ENCODE data around the gene PPP4R4. TPM values are rescaled to one million over a fixed set of nuclear protein-coding genes. Genes with fewer than 3 reads are reported as not detected.

The PPP4R4 gene
- total RNA-seq, 1 experiment from 2014 or later: 1.1 TPM

- in situ Hi-C loops (cut with HindIII; ENCODE audit: low pct_unique_long_range_greater_than_20kb, low sequenced_read_pairs): no loop called here
- Histone ChIP-seq H3K4me3 (ENCODE audit: low read depth in 2 of 2, low read length in 2 of 2) (no peak overlapping the region), H3K27me3 (ENCODE audit: control insufficient read depth, insufficient read depth, low read length) (no peaks in the 10 kb centered on the region), H3K36me3 (ENCODE audit: control insufficient read depth, insufficient read depth, low read length) (no peaks in the 10 kb centered on the region), H3K4me1 (ENCODE audit: control insufficient read depth, insufficient read depth, low read length) (no peaks in the 10 kb centered on the region), H3K27ac (ENCODE audit: low read length) (no peak overlapping the region), H3K9me3 (ENCODE audit: control insufficient read depth, insufficient read depth, low read depth, low read length) (no peaks in the 10 kb centered on the region)
- TF ChIP-seq CTCF (IDR thresholded peaks at IDR 0.05): no peak
- ChIA-PET POLR2A (no interaction called here), CTCF (no interaction called here)
- no peak for DNase-seq (ENCODE audit: low read depth, low spot score)
- intact Hi-C loops (cut with micrococcal nuclease; ENCODE audit: unreplicated experiment): no loop called here
- no peak for ATAC-seq
- BruUV-seq (replicated peaks): no TSS peak
These were observed 110.1 kb downstream of the PPP4R4 start for GRCh38 chr14:94284221-94284620.

- intact Hi-C loops (cut with micrococcal nuclease; ENCODE audit: unreplicated experiment): no loop called here
- ATAC-seq: no peak
- ChIA-PET POLR2A (no interaction called here), CTCF (no interaction called here)
- H3K36me3 ChIP-seq (ENCODE audit: control insufficient read depth, insufficient read depth, low read length): no peaks in the 10 kb centered on the region
- no peak for TF ChIP-seq POLR2AphosphoS5 (IDR thresholded peaks at IDR 0.05; ENCODE audit: low read depth, low read length)
- no peak for TF ChIP-seq REST (IDR thresholded peaks at IDR 0.05; ENCODE audit: insufficient read depth in 1 of 2, low read depth in 2 of 2, low read length in 1 of 2)
- no peak for TF ChIP-seq SIN3A (IDR thresholded peaks at IDR 0.05; ENCODE audit: borderline replicate concordance, insufficient read depth, low read depth, low read length)
- no peak for TF ChIP-seq TCF7L2 (IDR thresholded peaks at IDR 0.05; ENCODE audit: low read depth, low read length)
- TF ChIP-seq CTCF (IDR thresholded peaks at IDR 0.05): no peak
- no peak overlapping the region for H3K27ac ChIP-seq (ENCODE audit: low read length)
- no peaks in the 10 kb centered on the region for H3K9me3 ChIP-seq (ENCODE audit: control insufficient read depth, insufficient read depth, low read depth, low read length)
- H3K27me3 ChIP-seq (ENCODE audit: control insufficient read depth, insufficient read depth, low read length): no peaks in the 10 kb centered on the region
- BruUV-seq (replicated peaks): no TSS peak
- in situ Hi-C loops (cut with HindIII; ENCODE audit: low pct_unique_long_range_greater_than_20kb, low sequenced_read_pairs): no loop called here
- H3K4me1 ChIP-seq (ENCODE audit: control insufficient read depth, insufficient read depth, low read length): no peaks in the 10 kb centered on the region
- no peak for DNase-seq (ENCODE audit: low read depth, low spot score)
- no peak overlapping the region for H3K4me3 ChIP-seq (ENCODE audit: low read depth in 2 of 2, low read length in 2 of 2)
These were observed 111.0 kb downstream of the PPP4R4 start for GRCh38 chr14:94285158-94285557.
